HepG2 (cell line): ENCODE data around the gene SLC8B1. TPM values are rescaled to one million over a fixed set of nuclear protein-coding genes. Genes with fewer than 3 reads are reported as not detected.

ENCODE experiments used
- CHD4 ChIP-seq: fragments of 200-600 bp; sonication (generic); IDR thresholded peaks from 2 replicates; pipeline ENCODE4 v1.7.0; 2017; ENCODE audit warnings: mild to moderate bottlenecking, low read length, borderline replicate concordance
- DRAP1 ChIP-seq: IDR thresholded peaks from 2 replicates; pipeline ENCODE4 v1.6.1; 2016; ENCODE audit warnings: missing genetic modification reagents, missing compliant biosample characterization
- GABPB1 ChIP-seq: IDR thresholded peaks from 2 replicates; pipeline ENCODE4 v1.6.1; 2016; ENCODE audit warnings: mild to moderate bottlenecking, missing genetic modification reagents, moderate library complexity, missing compliant biosample characterization
- HOXD1 ChIP-seq: sonication (generic); formaldehyde crosslinking; IDR thresholded peaks from 2 replicates; pipeline ENCODE4 v1.5.0; 2020; ENCODE audit warnings: missing genetic modification reagents
- MAFK ChIP-seq, 2 experiments: IDR thresholded peaks in 1 of 2; conservative IDR thresholded peaks in 1 of 2; 2 replicates each; pipeline ENCODE4 v1.6.1; 2011; ENCODE audit warnings: improper control_type of control experiment in 2 of 2, low read length in 2 of 2
- NFIB ChIP-seq: sonication (generic); formaldehyde crosslinking; IDR thresholded peaks from 2 replicates; pipeline ENCODE4 v1.9.0; 2021; ENCODE audit warnings: missing genetic modification reagents, mild to moderate bottlenecking, borderline replicate concordance
- NRL ChIP-seq: sonication (generic); formaldehyde crosslinking; IDR thresholded peaks from 2 replicates; pipeline ENCODE4 v1.5.0; 2020; ENCODE audit warnings: missing genetic modification reagents, mild to moderate bottlenecking, moderate library complexity, borderline replicate concordance
- PHF20 ChIP-seq: sonication (generic); formaldehyde crosslinking; IDR thresholded peaks from 2 replicates; pipeline ENCODE4 v1.5.0; 2020; ENCODE audit warnings: mild to moderate bottlenecking, missing genetic modification reagents
- POLR2AphosphoS5 ChIP-seq: IDR thresholded peaks from 2 replicates; pipeline ENCODE4 v1.6.1; 2012; ENCODE audit warnings: low read depth, low read length
- RXRB ChIP-seq: IDR thresholded peaks from 2 replicates; pipeline ENCODE4 v1.6.1; 2016; ENCODE audit warnings: borderline replicate concordance, missing genetic modification reagents, missing compliant biosample characterization
- SP2 ChIP-seq: sonication (generic); formaldehyde crosslinking; IDR thresholded peaks from 2 replicates; pipeline ENCODE4 v1.5.1; 2020; ENCODE audit warnings: mild to moderate bottlenecking, missing genetic modification reagents
- TGIF2 ChIP-seq: IDR thresholded peaks from 2 replicates; pipeline ENCODE4 v1.6.1; 2016; ENCODE audit warnings: control low read depth, missing compliant biosample characterization
- TOPORS ChIP-seq: sonication (generic); formaldehyde crosslinking; IDR thresholded peaks from 2 replicates; pipeline ENCODE4 v1.8.0; 2023; ENCODE audit warnings: mild to moderate bottlenecking, missing genetic modification reagents
- ZBTB39 ChIP-seq: sonication (generic); formaldehyde crosslinking; IDR thresholded peaks from 2 replicates; pipeline ENCODE4 v1.5.0; 2020; ENCODE audit warnings: missing genetic modification reagents
- ZBTB7A ChIP-seq: sonication (generic); formaldehyde crosslinking; IDR thresholded peaks from 2 replicates; pipeline ENCODE4 v1.8.0; 2022; ENCODE audit warnings: mild to moderate bottlenecking, missing genetic modification reagents
- ZNF274 ChIP-seq: sonication (generic); formaldehyde crosslinking; IDR thresholded peaks from 2 replicates; pipeline ENCODE4 v1.5.1; 2020; ENCODE audit warnings: mild to moderate bottlenecking, missing genetic modification reagents
- ZNF512B ChIP-seq: sonication (generic); formaldehyde crosslinking; IDR thresholded peaks from 2 replicates; pipeline ENCODE4 v1.5.1; 2020; ENCODE audit warnings: missing genetic modification reagents, mild to moderate bottlenecking, borderline replicate concordance
- ZNF563 ChIP-seq: sonication (generic); formaldehyde crosslinking; IDR thresholded peaks from 2 replicates; pipeline ENCODE4 v1.8.0; 2022; ENCODE audit warnings: mild to moderate bottlenecking, moderate library complexity, missing genetic modification reagents
- ZSCAN31 ChIP-seq: sonication (generic); formaldehyde crosslinking; IDR thresholded peaks from 2 replicates; pipeline ENCODE4 v1.5.0; 2020; ENCODE audit warnings: low read depth, mild to moderate bottlenecking, missing genetic modification reagents
- polyA plus RNA-seq, 8 experiments: library from polyadenylated mRNA; depleted of rRNA in 3 of 8; stranded (reverse) in 7 of 8; unstranded in 1 of 8; fragments of >200 nt; fragmentation: Illumina TruSeq in 4 of 8; extraction: Trizol in 4 of 8; gene quantifications; 2 replicates each; pipeline versions ENCODE4 v1.2.1 to v1.2.3, GENCODE V29; 2011 to 2016; ENCODE audit warnings: low read depth in 4 of 8, missing spikeins in 1 of 8, mixed read lengths in 1 of 8; ENCODE audit not compliant: insufficient read depth in 1 of 8
- total RNA-seq, 5 experiments: library from RNA; depleted of rRNA; stranded (reverse); fragments of >200 nt; fragmentation: Illumina TruSeq; extraction: Trizol; gene quantifications; 2 replicates each; pipeline ENCODE4 v1.2.3, GENCODE V29; 2016; ENCODE audit warnings: low read depth in 1 of 5
- TF ChIP-seq, protein P1 (sequence below): sonication (generic); formaldehyde crosslinking; IDR thresholded peaks from 2 replicates; pipeline ENCODE4 v1.5.0; 2020; ENCODE audit warnings: missing genetic modification reagents
- TF ChIP-seq, protein P2 (sequence below): IDR thresholded peaks from 2 replicates; pipeline ENCODE4 v1.6.1; 2018; ENCODE audit warnings: missing genetic modification reagents, mild to moderate bottlenecking, missing compliant biosample characterization

Gene SLC8B1
- total and polyA plus RNA-seq, 2 of the 13 experiments (the other 11 are each of a cell fraction or from before 2014, with no cell fraction given): 6.8 to 8.0 TPM

GRCh38 chr12:113358381-113359132 lies 23.6 kb upstream of the SLC8B1 start, which contains the start of gene PLBD2 (continued):
- TF ChIP-seq ZNF512B (no peak), GABPB1 (peak; percentile 75; the same call in 1 of the 2 replicates), CHD4 (no peak), RXRB (CRISPR knock-in tag) (peak; percentile 9; the same call in 1 of the 2 replicates), NRL (CRISPR knock-in tag) (no peak), POLR2AphosphoS5 (peak; percentile 49; the same call in 1 of the 2 replicates), SP2 (peak; percentile 44), HOXD1 (CRISPR knock-in tag) (0 out of 2 replicates have a peak, but pooled peaks have one; percentile 29), ZBTB7A (CRISPR knock-in tag) (0 out of 2 replicates have a peak, but pooled peaks have one; percentile 24), TGIF2 (CRISPR knock-in tag) (peak; percentile 35; the same call in 1 of the 2 replicates), DRAP1 (CRISPR knock-in tag) (peak; percentile 43; the same call in 1 of the 2 replicates), TOPORS (CRISPR knock-in tag) (0 out of 2 replicates have a peak, but pooled peaks have one; percentile 24), PHF20 (peak; percentile 52; the same call in 1 of the 2 replicates), MAFK (conservative IDR thresholded peaks at IDR 0.05 in 1 of 2, IDR thresholded peaks at IDR 0.05 in 1 of 2; ENCODE audit: low read length in 2 of 2) (no peak), ZNF563 (CRISPR knock-in tag) (peak; percentile 73; the same call in 1 of the 2 replicates), ZNF274 (CRISPR knock-in tag) (no peak; the same call in 1 of the 2 replicates), NFIB (CRISPR knock-in tag) (no peak), ZBTB39 (CRISPR knock-in tag) (no peak), ZSCAN31 (CRISPR knock-in tag) (peak; percentile 89)
- TF ChIP-seq, protein P1, sequence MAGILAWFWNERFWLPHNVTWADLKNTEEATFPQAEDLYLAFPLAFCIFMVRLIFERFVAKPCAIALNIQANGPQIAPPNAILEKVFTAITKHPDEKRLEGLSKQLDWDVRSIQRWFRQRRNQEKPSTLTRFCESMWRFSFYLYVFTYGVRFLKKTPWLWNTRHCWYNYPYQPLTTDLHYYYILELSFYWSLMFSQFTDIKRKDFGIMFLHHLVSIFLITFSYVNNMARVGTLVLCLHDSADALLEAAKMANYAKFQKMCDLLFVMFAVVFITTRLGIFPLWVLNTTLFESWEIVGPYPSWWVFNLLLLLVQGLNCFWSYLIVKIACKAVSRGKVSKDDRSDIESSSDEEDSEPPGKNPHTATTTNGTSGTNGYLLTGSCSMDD (CRISPR knock-in tag): no peak
- TF ChIP-seq, protein P2, sequence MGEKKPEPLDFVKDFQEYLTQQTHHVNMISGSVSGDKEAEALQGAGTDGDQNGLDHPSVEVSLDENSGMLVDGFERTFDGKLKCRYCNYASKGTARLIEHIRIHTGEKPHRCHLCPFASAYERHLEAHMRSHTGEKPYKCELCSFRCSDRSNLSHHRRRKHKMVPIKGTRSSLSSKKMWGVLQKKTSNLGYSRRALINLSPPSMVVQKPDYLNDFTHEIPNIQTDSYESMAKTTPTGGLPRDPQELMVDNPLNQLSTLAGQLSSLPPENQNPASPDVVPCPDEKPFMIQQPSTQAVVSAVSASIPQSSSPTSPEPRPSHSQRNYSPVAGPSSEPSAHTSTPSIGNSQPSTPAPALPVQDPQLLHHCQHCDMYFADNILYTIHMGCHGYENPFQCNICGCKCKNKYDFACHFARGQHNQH (CRISPR knock-in tag): peak; percentile 14; the same call in 1 of the 2 replicates
